DLD1 (cell line): Measurements from ENCODE around the gene CC2D1B.

Experiments used
- in situ Hi-C: cut with HindIII; loops from 2 replicates; pipeline ENCODE4 v1.10.0; 2017; ENCODE audit warnings: low sequenced_read_pairs

The CC2D1B gene

DNA sequence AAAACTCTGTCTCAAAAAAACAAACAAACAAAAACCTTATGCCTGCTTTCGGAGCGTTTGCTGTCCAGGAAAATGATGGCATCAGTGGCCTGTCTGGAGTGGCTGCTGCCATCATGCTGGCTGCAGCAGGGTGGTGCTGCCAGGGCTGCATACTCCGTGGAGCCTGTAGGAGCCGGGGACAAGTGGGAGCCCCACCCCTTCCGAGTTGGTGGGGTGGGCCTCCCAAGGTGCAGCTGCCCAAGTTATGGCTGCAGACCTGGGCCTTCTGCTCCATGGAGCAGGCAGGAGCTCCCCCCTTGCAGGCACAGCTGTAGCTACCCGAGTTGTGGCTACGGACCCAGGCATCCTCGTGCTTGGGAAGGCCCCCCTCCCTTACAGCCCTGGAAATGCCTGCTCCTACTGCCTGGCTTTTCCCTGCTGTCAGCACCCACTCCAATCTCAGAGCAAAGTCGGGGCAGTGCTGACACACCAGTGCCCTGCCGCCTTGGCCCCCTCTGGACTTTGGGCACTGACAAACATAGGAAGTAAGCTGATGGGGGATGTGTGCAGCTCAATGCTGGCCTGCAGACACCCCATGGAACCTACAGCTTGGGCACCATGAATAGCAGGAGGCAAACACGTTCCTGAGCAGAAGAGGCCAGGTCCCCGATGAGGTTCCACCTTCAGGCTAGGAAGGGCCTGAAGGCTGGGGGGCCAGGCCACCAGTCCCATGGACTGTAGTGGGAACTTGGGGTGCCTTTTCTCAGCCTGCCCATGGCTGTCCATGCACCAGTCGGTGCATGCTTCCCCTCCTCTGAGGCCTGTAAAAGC is 60.4 kb downstream of the CC2D1B start:
- in situ Hi-C loops: no loop called here
